ENCODE data around the gene CDK16.

GRCh38 chrX:47169726-47170515 lies 48.6 kb upstream of the CDK16 start:
- TF ChIP-seq POLR2AphosphoS5 (IDR thresholded peaks at IDR 0.05; ENCODE audit: low read depth, low read length) (no peak), POLR2A (IDR thresholded peaks at IDR 0.05; ENCODE audit: low read depth, low read length) (no peak), SPI1 (IDR thresholded peaks at IDR 0.05; ENCODE audit: low read depth, low read length) (no peak), TAF1 (IDR thresholded peaks at IDR 0.05; ENCODE audit: low read depth, low read length) (no peak), POU2F2 (IDR thresholded peaks at IDR 0.05; ENCODE audit: low read depth, low read length) (no peak), PAX5 (IDR thresholded peaks at IDR 0.05; ENCODE audit: insufficient read depth, low read length, severe bottlenecking) (no peak)
